GM18858 (cell line): Measurements from ENCODE around the gene ADARB2.

Source experiments
- ATAC-seq: cut with Tn5 transposase; IDR thresholded peaks from one replicate; pipeline ENCODE4 v1.9.1; 2021; ENCODE audit not compliant: unreplicated experiment

Gene ADARB2

GRCh38 chr10:1188558-1189135, 548.7 kb downstream of the ADARB2 start:
- no peak for ATAC-seq

GRCh38 chr10:1187855-1188557, 549.3 kb downstream of the ADARB2 start:
- no peak for ATAC-seq

DNA sequence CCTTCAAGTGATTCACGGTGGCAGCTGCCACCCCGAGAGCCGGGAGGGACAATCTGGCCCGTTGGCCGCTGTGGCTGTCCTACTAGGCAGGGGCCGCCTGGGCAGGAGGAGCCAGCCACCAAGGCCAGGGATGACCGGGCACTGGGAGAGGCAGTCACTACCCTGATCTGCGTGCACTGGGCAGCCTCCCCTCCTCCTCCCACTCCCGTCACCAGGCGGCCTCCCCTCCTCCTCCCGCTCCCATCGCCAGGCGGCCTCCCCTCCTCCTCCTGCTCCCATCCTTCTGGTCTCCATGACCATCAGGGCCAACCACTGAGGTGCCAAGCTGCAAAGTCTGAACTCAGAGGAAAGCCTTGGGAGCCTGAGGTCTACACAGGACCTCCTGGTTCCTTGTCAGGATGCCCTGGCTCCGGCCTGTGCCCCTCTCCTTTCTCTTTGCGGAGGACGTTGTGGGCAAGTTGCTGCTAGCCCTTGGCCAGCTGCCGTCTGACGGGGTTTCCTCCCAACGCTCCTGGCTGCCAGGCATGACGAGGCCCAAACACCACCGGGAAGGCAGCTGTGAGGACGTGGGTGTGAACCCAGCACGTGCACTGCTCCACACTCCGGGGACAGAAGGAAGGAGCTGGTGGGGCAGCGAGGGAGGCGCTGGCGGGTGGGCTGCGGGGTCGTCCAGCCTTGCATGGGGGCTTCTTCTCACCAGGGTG, 550.0 kb downstream of the ADARB2 start:
- no peak for ATAC-seq

DNA sequence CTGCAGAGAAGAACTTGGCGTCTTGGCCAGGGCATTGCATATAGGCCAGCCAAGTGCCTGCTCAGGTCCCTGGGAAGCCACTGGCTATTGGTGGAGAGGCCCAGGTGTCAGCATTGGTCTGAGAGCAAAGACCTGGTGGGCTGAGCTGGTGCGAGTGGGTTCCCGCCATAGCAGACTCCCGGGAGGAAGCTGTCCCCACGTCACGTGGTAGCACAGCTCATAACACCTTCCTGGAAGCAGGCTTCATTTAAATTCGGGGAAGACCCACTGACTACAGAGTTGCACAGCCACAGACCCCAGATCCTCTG, 550.7 kb downstream of the ADARB2 start:
- no peak for ATAC-seq

GRCh38 chr10:1185911-1186682, 551.2 kb downstream of the ADARB2 start:
- ATAC-seq = no peak

DNA sequence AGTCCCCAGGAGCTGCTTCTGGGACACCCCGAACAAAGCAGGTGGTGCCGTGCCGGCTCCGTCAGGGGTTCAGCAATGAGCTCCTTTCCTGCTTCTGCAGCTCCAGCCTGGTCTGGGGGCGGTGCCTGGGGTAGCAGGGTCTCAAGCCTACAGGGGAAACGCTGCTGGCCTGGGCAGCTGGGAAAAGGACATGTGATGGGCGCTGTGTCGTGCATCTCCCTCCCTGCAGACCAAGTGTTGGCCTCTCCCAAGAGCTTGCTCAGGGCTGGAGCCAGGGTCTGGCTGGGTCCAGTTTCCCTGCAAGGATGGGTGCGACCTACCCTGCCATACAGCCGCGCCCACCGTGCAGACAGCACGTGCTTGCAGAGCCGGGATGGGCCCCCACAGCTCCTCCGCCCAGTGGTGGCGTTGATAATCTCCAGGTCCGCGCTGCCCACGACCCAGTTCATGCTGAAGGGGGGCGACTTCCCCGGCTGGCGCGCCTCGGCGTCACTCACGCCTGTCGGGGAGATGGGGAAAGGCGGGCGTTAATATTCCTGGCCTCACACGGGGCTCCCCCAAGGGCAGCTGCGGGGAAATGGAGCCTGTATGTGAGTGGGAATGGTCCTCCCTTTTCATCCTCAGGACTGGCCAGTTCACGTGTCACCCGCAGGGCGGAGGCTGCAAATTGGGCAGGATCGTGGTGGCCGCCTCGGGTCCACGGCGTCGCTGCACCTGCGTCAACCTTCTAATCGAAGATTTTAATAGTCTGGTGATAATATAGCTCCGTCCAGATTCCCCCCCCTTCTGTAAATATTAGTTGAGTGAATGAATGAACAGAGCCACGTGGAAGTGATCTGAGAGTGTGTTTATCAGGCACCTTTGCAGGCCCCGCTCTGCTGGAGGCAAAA, 552.5 kb downstream of the ADARB2 start:
- no peak for ATAC-seq

DNA sequence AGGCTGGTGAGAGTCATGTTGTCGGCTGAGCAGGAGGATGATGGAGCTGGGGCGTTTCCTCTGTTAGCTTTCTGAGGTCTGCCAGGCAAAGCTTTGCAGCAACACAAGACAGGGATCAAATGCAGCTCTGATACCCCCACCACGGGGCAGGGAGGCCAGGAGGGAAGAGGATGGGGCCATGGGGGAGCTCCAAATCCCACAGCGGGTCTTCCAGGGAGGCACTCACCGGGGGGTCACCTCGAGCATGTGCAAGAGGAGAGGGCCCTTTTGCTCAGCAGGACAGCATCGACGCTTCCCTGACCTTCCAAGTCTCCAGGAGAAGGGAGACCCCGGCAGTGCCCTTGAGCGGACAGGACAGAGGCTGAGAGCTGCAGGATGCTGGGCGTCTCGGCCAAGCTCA, 553.6 kb downstream of the ADARB2 start:
- ATAC-seq = no peak

DNA sequence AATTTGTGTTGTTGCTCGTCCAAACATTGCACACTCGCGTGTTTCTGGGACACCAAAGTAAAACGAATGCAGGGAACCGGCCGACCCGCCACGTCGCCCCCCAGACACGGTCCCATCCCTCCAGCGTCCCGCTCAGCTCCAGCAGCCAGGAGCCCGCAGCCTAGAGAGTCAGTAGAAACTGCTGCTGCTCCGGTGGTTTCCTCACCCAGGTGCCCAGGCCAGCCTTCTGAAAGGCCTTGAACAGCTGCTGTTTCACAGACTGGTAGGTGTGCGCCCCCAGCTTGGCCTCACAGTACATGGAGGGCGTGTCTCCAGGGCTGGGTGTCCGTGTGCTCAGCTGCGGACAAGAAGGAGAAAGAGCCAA, 554.3 kb downstream of the ADARB2 start:
- ATAC-seq = no peak

GRCh38 chr10:1182280-1183032, 554.9 kb downstream of the ADARB2 start:
- no peak for ATAC-seq

DNA sequence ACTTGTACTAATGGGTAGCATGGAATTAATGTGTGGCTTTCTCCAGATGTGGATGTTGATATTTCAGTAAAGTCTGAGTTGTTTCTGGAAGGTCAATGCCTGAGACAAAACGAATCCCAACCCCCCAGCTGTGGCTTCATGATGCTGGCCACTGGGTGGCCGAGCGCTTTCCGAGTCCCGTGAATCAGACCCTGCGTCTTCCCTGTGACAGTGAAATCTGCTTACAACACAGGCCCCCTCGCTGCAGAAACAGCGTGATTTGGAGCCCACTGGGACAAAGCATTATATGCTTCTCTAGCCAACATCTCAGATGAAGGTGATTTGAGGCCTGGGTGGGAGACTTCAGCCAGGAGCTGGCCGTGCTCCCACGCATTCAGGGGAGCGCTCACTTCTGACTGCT, 556.5 kb downstream of the ADARB2 start:
- ATAC-seq = no peak

DNA sequence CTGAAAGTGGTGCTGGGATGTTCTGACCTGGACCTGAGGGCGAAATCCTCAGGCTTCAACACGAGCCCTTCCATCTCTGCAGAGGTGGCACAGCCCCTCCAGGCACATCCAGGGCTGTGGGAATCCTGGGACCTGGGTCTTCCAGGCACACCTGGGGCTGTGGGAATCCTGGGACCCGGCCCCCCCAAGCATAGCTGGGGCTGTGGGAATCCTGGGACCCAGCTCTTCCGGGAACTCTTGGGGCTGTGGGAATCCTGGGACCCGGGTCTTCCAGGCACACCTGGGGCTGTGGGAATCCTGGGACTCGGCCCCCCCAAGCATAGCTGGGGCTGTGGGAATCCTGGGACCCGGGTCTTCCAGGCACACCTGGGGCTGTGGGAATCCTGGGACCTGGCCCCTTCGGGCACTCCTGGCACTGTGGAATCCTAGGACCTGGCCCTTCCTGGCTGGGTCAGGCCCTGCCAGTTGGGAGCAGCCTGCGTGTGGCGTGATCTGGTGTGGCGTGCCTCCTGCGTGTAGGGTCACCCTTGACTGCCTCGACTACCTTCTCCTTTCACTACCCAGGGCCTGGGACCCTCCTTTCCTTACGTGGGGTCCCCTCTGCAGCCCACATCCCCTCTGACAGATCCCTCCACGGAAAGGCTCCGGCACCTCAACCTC, 557.1 kb downstream of the ADARB2 start:
- ATAC-seq = no peak

DNA sequence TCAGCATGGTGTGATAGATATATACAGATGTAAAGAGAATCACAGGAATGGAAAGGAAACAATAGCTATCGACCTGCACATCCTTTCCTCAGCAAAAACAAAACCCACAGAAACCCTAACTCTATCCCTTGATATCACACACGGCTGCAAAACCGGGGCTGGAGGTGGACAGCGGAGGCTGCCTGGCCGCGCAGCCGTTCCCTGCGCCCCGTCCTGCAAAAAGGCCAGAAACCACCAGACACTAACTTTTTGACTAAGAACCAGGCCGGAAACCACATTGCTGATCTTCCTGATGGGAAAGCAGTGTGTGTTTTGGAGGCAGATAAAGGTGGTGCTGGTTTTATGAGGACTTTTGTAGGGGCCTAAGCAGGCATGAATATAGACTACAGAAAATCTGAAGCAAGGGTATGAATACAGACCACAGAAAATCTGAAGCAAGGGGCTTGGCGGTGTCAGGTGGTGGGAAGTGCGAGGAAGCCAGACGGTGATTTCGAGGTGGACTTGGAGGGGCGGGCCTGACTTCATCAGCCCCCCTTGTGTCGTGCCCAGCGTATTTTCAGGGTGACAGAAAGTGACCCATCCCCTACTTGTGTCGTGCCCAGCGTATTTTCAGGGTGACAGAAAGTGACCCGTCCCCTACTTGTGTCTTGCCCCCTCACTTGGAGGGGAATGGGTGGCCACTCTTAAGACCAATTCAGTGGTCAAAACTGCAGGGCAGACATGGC, 557.8 kb downstream of the ADARB2 start:
- no peak for ATAC-seq

GRCh38 chr10:1178506-1178905, 558.8 kb downstream of the ADARB2 start:
- ATAC-seq = no peak

- no peak for ATAC-seq
Observed at GRCh38 chr10:1177936-1178335, 559.4 kb downstream of the ADARB2 start.

DNA sequence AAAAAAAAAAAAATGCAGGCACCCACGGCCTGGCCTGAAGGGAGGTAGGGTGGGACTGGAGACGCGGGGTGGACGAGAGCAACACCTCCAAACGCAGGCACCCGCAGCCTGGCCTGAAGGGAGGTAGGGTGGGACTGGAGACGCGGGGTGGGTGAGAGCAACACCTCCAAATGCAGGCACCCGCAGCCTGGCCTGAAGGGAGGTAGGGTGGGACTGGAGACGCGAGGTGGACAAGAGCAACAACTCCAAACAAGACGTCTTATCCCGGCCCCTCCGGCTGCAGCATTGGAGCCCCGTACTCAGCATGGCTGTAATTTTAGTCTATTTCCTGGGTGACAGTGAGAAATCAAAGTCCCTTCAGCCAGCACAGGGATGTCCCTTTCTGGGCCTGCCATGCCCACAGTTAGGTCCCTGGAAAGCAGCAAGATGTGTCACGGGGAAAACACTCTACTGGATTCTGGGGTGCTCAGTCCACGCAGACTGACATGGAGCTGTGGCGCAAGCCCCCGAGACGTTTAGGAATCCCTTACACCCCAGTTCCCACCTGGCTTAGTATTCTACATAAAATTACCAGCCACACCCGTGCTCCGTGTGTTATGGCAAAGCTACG, 561.3 kb downstream of the ADARB2 start:
- no peak for ATAC-seq

- no peak for ATAC-seq
Observed at GRCh38 chr10:1174022-1174421, 563.3 kb downstream of the ADARB2 start.

- no peak for ATAC-seq
Observed at GRCh38 chr10:1173091-1173490, 564.2 kb downstream of the ADARB2 start.

- ATAC-seq = no peak
Observed at GRCh38 chr10:1172256-1172984, 564.9 kb downstream of the ADARB2 start.
